C4-2B (cell line): ENCODE measurements around the gene CCDC182.

Experiments used
- CTCF ChIP-seq: fragments of 450-650 bp; conservative IDR thresholded peaks from 2 replicates; pipeline ENCODE4 v1.5.1; 2017; ENCODE audit warnings: mild to moderate bottlenecking
- ZFX ChIP-seq: fragments of 450-650 bp; IDR thresholded peaks from 2 replicates; pipeline ENCODE4 v1.6.1; 2017

GRCh38 chr17:57750109-57750871, 5.2 kb upstream of the CCDC182 start:
- TF ChIP-seq CTCF = no peak
- no peak for TF ChIP-seq ZFX
